Endothelial cell of umbilical vein (primary cell): Measurements from ENCODE around the gene LRRC8E. TPM values are rescaled to one million over a fixed set of nuclear protein-coding genes. Genes with fewer than 3 reads are reported as not detected.

ENCODE experiments used
- BruUV-seq: library from RNA; stranded (reverse); fragments of 400-500 nt; replicated peaks from 2 replicates; lab custom pipeline; 2021; lab: Mats Ljungman, UMichigan
- CTCF ChIA-PET: fragments of 300-600, 350-600 bp; sonication (Branson Sonifier 250); formaldehyde crosslinking; loops from one replicate; lab custom pipeline; 2021; ENCODE audit warnings: antibody characterized with exemption, inconsistent platforms; lab: Charles Lee
- POLR2A ChIA-PET: fragments of 300-600, 350-600 bp; sonication (Branson Sonifier 250); formaldehyde crosslinking; loops from one replicate; lab custom pipeline; 2021; ENCODE audit warnings: antibody characterized with exemption, inconsistent platforms; lab: Charles Lee
- DNase-seq: peaks from one replicate; pipeline ENCODE4 v3.0.0-alpha.2; 2011; ENCODE audit warnings: low read depth, low spot score
- FAIRE-seq: peaks from 2 replicates; lab custom pipeline; 2011; peaks lifted over from hg19 to GRCh38; lab: Jason Lieb, UNC
- H2AFZ ChIP-seq: 2 replicates; pipeline ENCODE4 v1.6.0; 2012; ENCODE audit warnings: low read depth, low read length, control low read depth, inconsistent platforms
- H3K27ac ChIP-seq: 2 replicates; pipeline ENCODE4 v1.5.1; 2011; ENCODE audit warnings: low read depth, mild to moderate bottlenecking, control low read depth, low read length, moderate library complexity; ENCODE audit not compliant: insufficient read depth
- H3K27me3 ChIP-seq, 2 experiments: 2 replicates each; pipeline versions ENCODE4 v1.6.0 to v1.6.1; 2011; ENCODE audit warnings: low read length in 2 of 2, mixed read lengths in 1 of 2; ENCODE audit not compliant: control insufficient read depth in 2 of 2, insufficient read depth in 2 of 2
- H3K36me3 ChIP-seq, 2 experiments: 2 replicates in 1 of 2; 3 replicates in 1 of 2; pipeline ENCODE4 v1.5.1; 2011; ENCODE audit warnings: low read length in 2 of 2, mild to moderate bottlenecking in 1 of 2, moderate library complexity in 1 of 2; ENCODE audit not compliant: control insufficient read depth in 2 of 2, insufficient read depth in 2 of 2; ENCODE audit errors: extremely low read depth in 1 of 2
- H3K4me1 ChIP-seq: 3 replicates; pipeline ENCODE4 v1.5.1; 2011; ENCODE audit warnings: mild to moderate bottlenecking, low read length; ENCODE audit not compliant: control insufficient read depth, insufficient read depth; ENCODE audit errors: extremely low read depth
- H3K4me2 ChIP-seq: 2 replicates; pipeline ENCODE4 v1.6.1; 2011; ENCODE audit warnings: low read length, control low read depth, mixed read lengths; ENCODE audit not compliant: insufficient read depth
- H3K4me3 ChIP-seq, 3 experiments: fragments of 200-600 bp in 1 of 3; sonication (generic), shearing (Covaris generic) in 1 of 3; replicated peaks in 1 of 3; 2 replicates each; pipeline ENCODE4 v1.5.1; 2011 to 2016; ENCODE audit warnings: control low read depth in 3 of 3, low read length in 3 of 3, mild to moderate bottlenecking in 2 of 3, inconsistent platforms in 1 of 3, low read depth in 1 of 3, moderate library complexity in 1 of 3; ENCODE audit not compliant: insufficient read depth in 1 of 3
- H3K79me2 ChIP-seq: 2 replicates; pipeline ENCODE4 v1.6.0; 2012; ENCODE audit warnings: low read length, inconsistent platforms; ENCODE audit not compliant: control insufficient read depth, insufficient read depth
- H3K9ac ChIP-seq: replicated peaks from 2 replicates; pipeline ENCODE3; 2011; ENCODE audit warnings: low read length, control low read depth; ENCODE audit not compliant: insufficient read depth; ENCODE audit errors: extremely low read depth
- H3K9me1 ChIP-seq: replicated peaks from 3 replicates; pipeline ENCODE4 v1.6.0; 2011; ENCODE audit warnings: mild to moderate bottlenecking, low read length; ENCODE audit not compliant: control insufficient read depth, insufficient read depth; ENCODE audit errors: extremely low read depth
- H3K9me3 ChIP-seq: replicated peaks from 2 replicates; pipeline ENCODE4 v1.5.1; 2012; ENCODE audit warnings: low read length, inconsistent platforms; ENCODE audit not compliant: control insufficient read depth, insufficient read depth
- H4K20me1 ChIP-seq: replicated peaks from 2 replicates; pipeline ENCODE3; 2011; ENCODE audit warnings: mild to moderate bottlenecking, low read length; ENCODE audit not compliant: control insufficient read depth, insufficient read depth; ENCODE audit errors: extremely low read depth
- EZH2 ChIP-seq: IDR thresholded peaks from 2 replicates; pipeline ENCODE4 v1.6.1; 2012; ENCODE audit warnings: borderline replicate concordance, low read depth, mild to moderate bottlenecking, moderate library complexity, low read length, inconsistent platforms; ENCODE audit not compliant: severe bottlenecking
- FOS ChIP-seq: IDR thresholded peaks from 2 replicates; pipeline ENCODE4 v1.6.1; 2011; ENCODE audit warnings: mild to moderate bottlenecking, low read length, moderate library complexity, borderline replicate concordance; ENCODE audit not compliant: insufficient read depth
- GATA2 ChIP-seq: IDR thresholded peaks from 2 replicates; pipeline ENCODE4 v1.7.0; 2011; ENCODE audit warnings: low read depth, mild to moderate bottlenecking, moderate library complexity, mixed read lengths, low read length; ENCODE audit not compliant: insufficient read length, insufficient read depth
- JUN ChIP-seq: IDR thresholded peaks from 2 replicates; pipeline ENCODE4 v1.6.1; 2011; ENCODE audit warnings: borderline replicate concordance, low read depth; ENCODE audit not compliant: insufficient read length, insufficient read depth
- MYC ChIP-seq: IDR thresholded peaks from one replicate; pipeline ENCODE4 v1.6.1; 2011; ENCODE audit warnings: mild to moderate bottlenecking, low read depth, low read length
- POLR2A ChIP-seq: IDR thresholded peaks from 2 replicates; pipeline ENCODE4 v1.6.1; 2012; ENCODE audit warnings: low read depth, mild to moderate bottlenecking, control low read depth, low read length
- POLR2AphosphoS5 ChIP-seq: IDR thresholded peaks from 2 replicates; pipeline ENCODE4 v1.6.1; 2012; ENCODE audit warnings: low read depth, mild to moderate bottlenecking, control low read depth, low read length, moderate library complexity; ENCODE audit not compliant: insufficient read depth
- dilution Hi-C: fragments of 300-500 bp; cut with MboI; formaldehyde crosslinking; loops from one replicate; pipeline ENCODE4 v1.15.0; 2019; ENCODE audit warnings: low sequenced_read_pairs; ENCODE audit not compliant: extremely low pct_ligation_motif_present
- intact Hi-C: fragments of 100-400 bp; cut with micrococcal nuclease; formaldehyde crosslinking; loops from one replicate; pipeline ENCODE4 v1.10.0; 2022
- polyA plus RNA-seq, 4 experiments: library from polyadenylated mRNA; depleted of rRNA in 3 of 4; stranded (reverse) in 3 of 4; unstranded in 1 of 4; fragments of >200 nt; gene quantifications; 2 replicates each; pipeline versions ENCODE4 v1.2.1 to v1.2.3, GENCODE V29; 2011 to 2012; ENCODE audit warnings: missing spikeins in 1 of 4
- total RNA-seq: library from RNA; stranded (reverse); gene quantifications from 2 replicates; pipeline ENCODE4 v1.2.3, GENCODE V29; 2021
- TF ChIP-seq, protein P1 (sequence below), 2 donors: IDR thresholded peaks; 1 replicate in 1 of 2; 2 replicates in 1 of 2; pipeline ENCODE4 v1.5.1; 2011; ENCODE audit warnings: low read length in 2 of 2, mild to moderate bottlenecking in 2 of 2, moderate library complexity in 2 of 2, control low read depth in 1 of 2, inconsistent platforms in 1 of 2, low read depth in 1 of 2; ENCODE audit not compliant: insufficient read depth in 1 of 2; ENCODE audit errors: extremely low read depth in 1 of 2
- TF ChIP-seq, protein P2 (sequence below): IDR thresholded peaks from 2 replicates; pipeline ENCODE4 v1.6.1; 2011; ENCODE audit not compliant: insufficient read depth, insufficient read length

LRRC8E gene
- total and polyA plus RNA-seq, 2 donors (not counting 3 experiments of a cell fraction or from before 2014, with no cell fraction given), result 1.1 to 1.6 TPM

DNA sequence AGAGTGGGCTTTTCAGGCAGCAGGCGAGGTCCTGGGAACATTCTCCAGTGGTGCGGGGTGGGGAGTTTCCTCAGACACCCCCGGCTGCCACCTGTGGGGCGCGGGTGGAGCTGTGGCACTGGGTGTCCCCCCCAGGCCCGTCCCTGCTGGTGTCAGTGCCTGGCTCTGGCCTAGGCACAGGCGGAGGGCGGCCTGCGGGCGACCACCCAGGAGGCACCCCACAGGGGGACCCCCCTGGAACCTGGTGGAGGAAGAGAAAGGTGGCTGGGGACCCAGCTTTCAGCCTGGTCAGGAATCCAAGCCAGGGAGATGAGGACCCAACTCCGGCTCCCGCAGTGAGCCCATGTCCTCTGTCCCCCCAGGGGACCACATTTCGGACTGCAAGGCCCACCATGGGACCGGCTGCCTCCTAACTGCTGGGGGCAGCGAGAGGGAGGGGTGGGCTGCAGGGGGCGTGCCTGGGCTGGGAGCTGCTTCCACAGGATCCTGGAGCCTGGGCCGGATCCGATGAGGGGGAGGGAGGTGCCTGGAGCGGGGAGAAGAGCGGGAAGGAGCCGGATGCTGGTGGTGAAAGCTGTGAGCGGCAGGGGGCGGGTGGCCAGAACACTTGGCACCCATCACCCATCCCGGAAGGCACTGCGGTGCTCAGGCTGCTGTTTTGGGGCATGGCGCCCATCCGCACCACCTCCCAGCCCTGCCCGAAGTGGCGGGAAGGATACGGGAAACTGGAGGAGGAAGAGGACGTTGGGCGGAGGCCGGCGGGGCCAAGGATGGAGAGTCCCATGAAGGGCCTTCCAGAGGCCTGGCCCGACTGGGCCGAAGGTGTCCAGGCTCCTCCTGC lies 43.1 kb downstream of the LRRC8E start:
- H3K9me3 ChIP-seq, result no peaks in the 10 kb centered on the region
- H3K9me1 ChIP-seq, result no peaks in the 10 kb centered on the region
- BruUV-seq, result no TSS peak
- ChIA-PET CTCF (interaction anchor here (1.6 to 3.9 kb wide), 2 partner anchors 11 to 12 kb away, joined by 7 to 41 read pairs; partner anchors contain the start of genes SNAPC2 and TIMM44), POLR2A (interaction anchor here (1.6 kb wide), 1 partner anchor 13 kb away, joined by 11 read pairs; the partner anchor contains the start of gene TIMM44)
- no peaks in the 10 kb centered on the region for H3K27me3 ChIP-seq
- no peak overlapping the region for H3K4me2 ChIP-seq
- no peak for FAIRE-seq
- H3K36me3 ChIP-seq, result peaks cover 8 to 50% of the 10 kb centered on the region in 2 experiments
- no peaks in the 10 kb centered on the region for H3K79me2 ChIP-seq
- no peak overlapping the region for H3K4me3 ChIP-seq
- dilution Hi-C loops (no loop called here), intact Hi-C loops (no loop called here)
- no peaks in the 10 kb centered on the region for H4K20me1 ChIP-seq
- H3K9ac ChIP-seq, result no peak overlapping the region
- H3K4me1 ChIP-seq, result peaks cover 14% of the 10 kb centered on the region
- DNase-seq, result no peak
- no peak overlapping the region for H2AFZ ChIP-seq
- TF ChIP-seq, protein P1, sequence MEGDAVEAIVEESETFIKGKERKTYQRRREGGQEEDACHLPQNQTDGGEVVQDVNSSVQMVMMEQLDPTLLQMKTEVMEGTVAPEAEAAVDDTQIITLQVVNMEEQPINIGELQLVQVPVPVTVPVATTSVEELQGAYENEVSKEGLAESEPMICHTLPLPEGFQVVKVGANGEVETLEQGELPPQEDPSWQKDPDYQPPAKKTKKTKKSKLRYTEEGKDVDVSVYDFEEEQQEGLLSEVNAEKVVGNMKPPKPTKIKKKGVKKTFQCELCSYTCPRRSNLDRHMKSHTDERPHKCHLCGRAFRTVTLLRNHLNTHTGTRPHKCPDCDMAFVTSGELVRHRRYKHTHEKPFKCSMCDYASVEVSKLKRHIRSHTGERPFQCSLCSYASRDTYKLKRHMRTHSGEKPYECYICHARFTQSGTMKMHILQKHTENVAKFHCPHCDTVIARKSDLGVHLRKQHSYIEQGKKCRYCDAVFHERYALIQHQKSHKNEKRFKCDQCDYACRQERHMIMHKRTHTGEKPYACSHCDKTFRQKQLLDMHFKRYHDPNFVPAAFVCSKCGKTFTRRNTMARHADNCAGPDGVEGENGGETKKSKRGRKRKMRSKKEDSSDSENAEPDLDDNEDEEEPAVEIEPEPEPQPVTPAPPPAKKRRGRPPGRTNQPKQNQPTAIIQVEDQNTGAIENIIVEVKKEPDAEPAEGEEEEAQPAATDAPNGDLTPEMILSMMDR (IDR thresholded peaks at IDR 0.05; ENCODE audit: extremely low read depth in 1 of 2, insufficient read depth in 1 of 2, low read depth in 1 of 2, low read length in 2 of 2), result no peak
- no peak for TF ChIP-seq POLR2AphosphoS5
- TF ChIP-seq, protein P2, sequence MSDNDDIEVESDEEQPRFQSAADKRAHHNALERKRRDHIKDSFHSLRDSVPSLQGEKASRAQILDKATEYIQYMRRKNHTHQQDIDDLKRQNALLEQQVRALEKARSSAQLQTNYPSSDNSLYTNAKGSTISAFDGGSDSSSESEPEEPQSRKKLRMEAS, result no peak
- no peak for TF ChIP-seq POLR2A
- TF ChIP-seq FOS, result no peak
- no peak for TF ChIP-seq EZH2
- TF ChIP-seq MYC, result no peak
- no peak for TF ChIP-seq JUN
- TF ChIP-seq GATA2, result no peak
- no peak overlapping the region for H3K27ac ChIP-seq
